Stomach (tissue), 9 donors: ENCODE measurements around the gene SCCPDH. TPM values are rescaled to one million over a fixed set of nuclear protein-coding genes. Genes with fewer than 3 reads are reported as not detected.
A peak's percentile ranks its signal among the peaks of the same experiment; 100 is the strongest.

ENCODE experiments used
- DNase-seq, 2 donors: peaks; one replicate each; pipeline versions ENCODE4 v3.0.0 to v3.0.0-alpha.2; 2013 to 2019
- H3K27ac ChIP-seq, 5 donors: fragments of 200-600 bp in 4 of 5; sonication (generic) in 4 of 5; one replicate each; pipeline ENCODE4 v1.5.1; 2013 to 2019; ENCODE audit warnings: mild to moderate bottlenecking in 1 of 5, moderate library complexity in 1 of 5
- H3K27me3 ChIP-seq, 3 donors: fragments of 200-600 bp; sonication (generic); one replicate each; pipeline ENCODE4 v1.5.1; 2017 to 2019; ENCODE audit warnings: mixed run types in 1 of 3
- H3K36me3 ChIP-seq, 4 donors: fragments of 200-600 bp; sonication (generic); 1 replicate in 3 of 4; 2 replicates in 1 of 4; pipeline ENCODE4 v1.5.1; 2016 to 2019
- H3K4me1 ChIP-seq, 4 donors: fragments of 200-600 bp; sonication (generic); one replicate each; pipeline ENCODE4 v1.5.1; 2016 to 2019
- H3K4me3 ChIP-seq, 4 donors: fragments of 200-600 bp; sonication (generic) in 3 of 4; one replicate each; pipeline ENCODE4 v1.5.1; 2016 to 2019; ENCODE audit warnings: mild to moderate bottlenecking in 1 of 4
- H3K9me3 ChIP-seq, 4 donors: fragments of 200-600 bp; sonication (generic); one replicate each; pipeline ENCODE4 v1.5.1; 2016 to 2019
- CTCF ChIP-seq, 7 experiments: fragments of 450-650 bp in 4 of 7; fragments of 200-600 bp in 3 of 7; sonication (generic) in 3 of 7; IDR thresholded peaks; one replicate each; pipeline ENCODE4 v1.5.1; 2016 to 2019; ENCODE audit warnings: antibody characterized with exemption in 7 of 7, control low read depth in 2 of 7, mild to moderate bottlenecking in 1 of 7
- EP300 ChIP-seq: sonication (generic); formaldehyde crosslinking; IDR thresholded peaks from one replicate; pipeline ENCODE4 v1.6.1; 2017; ENCODE audit warnings: antibody characterized with exemption
- POLR2A ChIP-seq, 4 donors: fragments of 450-650 bp; IDR thresholded peaks; one replicate each; pipeline ENCODE4 v1.6.1; 2016; ENCODE audit warnings: antibody characterized with exemption in 4 of 4, control low read depth in 2 of 4, mild to moderate bottlenecking in 1 of 4, moderate library complexity in 1 of 4
- POLR2AphosphoS5 ChIP-seq, 3 donors: sonication (generic); formaldehyde crosslinking; IDR thresholded peaks; one replicate each; pipeline ENCODE4 v1.6.1; 2016; ENCODE audit warnings: antibody characterized with exemption in 3 of 3
- WGBS, 5 donors: extraction: QIAGEN DNeasy Blood & Tissue Kit in 3 of 5; methylation state at CpG; one replicate each; pipeline versions ENCODE4 v1.1.5 to v1.1.7; 2013 to 2018; 5-methylcytosine and 5-hydroxymethylcytosine counted together
- intact Hi-C: fragments of 100-400 bp; cut with DNase I; formaldehyde crosslinking; loops from one replicate; pipeline ENCODE4 v1.15.1; 2023; ENCODE audit warnings: low total_unique reads
- polyA plus RNA-seq, 3 donors: library from polyadenylated mRNA; stranded (reverse); fragments of 200-250 nt; gene quantifications; one replicate each; pipeline ENCODE4 v1.2.3, GENCODE V29; 2013
- total RNA-seq, 5 donors: library from RNA; depleted of rRNA; stranded (reverse); fragments of >200 nt; gene quantifications; one replicate each; pipeline versions ENCODE4 v1.1.0 to v1.2.3, GENCODE V29; 2014 to 2016
- donor health status: healthy with polysubstance abuse.
- donor health status: Bipolar disorder and iron deficiency.
- donor health status: healthy.

SCCPDH gene
- total and polyA plus RNA-seq, 8 donors = 13.4 to 66.3 (median 20.7) TPM

- H3K27me3 ChIP-seq = peaks cover 0 to 19% (median 8%) of the 10 kb centered on the region in 3 donors
- intact Hi-C loops = no loop called here
- TF ChIP-seq POLR2AphosphoS5 (IDR thresholded peaks at IDR 0.05) (no peak), POLR2A (IDR thresholded peaks at IDR 0.05) (no peak), EP300 (no peak), CTCF (IDR thresholded peaks at IDR 0.05) (no peak)
- H3K36me3 ChIP-seq = peaks cover 0 to 9% (median 5%) of the 10 kb centered on the region in 4 donors
- WGBS, 5 donors = 80 to 89% (median 87%) methylated on average over 17 to 18 of the region's 18 CpGs
- peak in 1 of 2 donors; percentile 49 for DNase-seq
- peaks cover 7 to 28% (median 10%) of the 10 kb centered on the region in 4 donors for H3K4me1 ChIP-seq
- no peak overlapping the region for H3K4me3 ChIP-seq
- peak overlapping the region in 1 of 5 donors; percentile 8 for H3K27ac ChIP-seq
- H3K9me3 ChIP-seq = no peaks in the 10 kb centered on the region
Observed at GRCh38 chr1:246785494-246786111, 61.4 kb downstream of the SCCPDH start.

GRCh38 chr1:246786606-246787238 lies 62.5 kb downstream of the SCCPDH start:
- no peaks in the 10 kb centered on the region for H3K36me3 ChIP-seq
- intact Hi-C loops = no loop called here
- H3K4me1 ChIP-seq = peaks cover 7 to 28% (median 10%) of the 10 kb centered on the region in 4 donors
- H3K27me3 ChIP-seq = peaks cover 0 to 26% (median 8%) of the 10 kb centered on the region in 3 donors
- DNase-seq = peak; percentile 33 to 59
- no peaks in the 10 kb centered on the region for H3K9me3 ChIP-seq
- TF ChIP-seq POLR2A (IDR thresholded peaks at IDR 0.05) (no peak), EP300 (no peak), CTCF (IDR thresholded peaks at IDR 0.05) (no peak), POLR2AphosphoS5 (IDR thresholded peaks at IDR 0.05) (no peak)
- no peak overlapping the region for H3K4me3 ChIP-seq
- 64 to 76% (median 71%) methylated on average over 16 to 19 of the region's 19 CpGs for WGBS, 5 donors
- H3K27ac ChIP-seq = no peak overlapping the region

GRCh38 chr1:246787781-246788513 lies 63.7 kb downstream of the SCCPDH start:
- WGBS, 5 donors = 76 to 89% (median 87%) methylated on average over 12 of the region's 12 CpGs
- no peak overlapping the region for H3K4me3 ChIP-seq
- no peak overlapping the region for H3K27ac ChIP-seq
- DNase-seq = no peak
- H3K27me3 ChIP-seq = peaks cover 0 to 31% (median 8%) of the 10 kb centered on the region in 3 donors
- H3K36me3 ChIP-seq = no peaks in the 10 kb centered on the region
- no peaks in the 10 kb centered on the region for H3K9me3 ChIP-seq
- H3K4me1 ChIP-seq = peaks cover 7 to 24% (median 10%) of the 10 kb centered on the region in 4 donors
- TF ChIP-seq POLR2AphosphoS5 (IDR thresholded peaks at IDR 0.05) (no peak), POLR2A (IDR thresholded peaks at IDR 0.05) (no peak), CTCF (IDR thresholded peaks at IDR 0.05) (no peak)
- intact Hi-C loops = no loop called here

- H3K4me3 ChIP-seq = peak overlapping the region; percentile 31 to 44 (median 40)
- H3K9me3 ChIP-seq = no peaks in the 10 kb centered on the region
- no peak overlapping the region for H3K27ac ChIP-seq
- H3K36me3 ChIP-seq = no peaks in the 10 kb centered on the region
- peaks cover 0 to 40% (median 8%) of the 10 kb centered on the region in 3 donors for H3K27me3 ChIP-seq
- intact Hi-C loops = no loop called here
- TF ChIP-seq POLR2AphosphoS5 (IDR thresholded peaks at IDR 0.05) = no peak
- no peak for TF ChIP-seq CTCF (IDR thresholded peaks at IDR 0.05)
- no peak for TF ChIP-seq POLR2A (IDR thresholded peaks at IDR 0.05)
- TF ChIP-seq EP300 = no peak
- WGBS, 5 donors = 3 to 9% (median 7%) methylated on average over 7 to 37 of the region's 37 CpGs
- peaks cover 7 to 24% (median 10%) of the 10 kb centered on the region in 4 donors for H3K4me1 ChIP-seq
- peak in 1 of 2 donors; percentile 62 for DNase-seq
Observed at GRCh38 chr1:246788895-246789338, 64.7 kb downstream of the SCCPDH start.
